ENCODE results near the gene COPS3.

The COPS3 gene

DNA sequence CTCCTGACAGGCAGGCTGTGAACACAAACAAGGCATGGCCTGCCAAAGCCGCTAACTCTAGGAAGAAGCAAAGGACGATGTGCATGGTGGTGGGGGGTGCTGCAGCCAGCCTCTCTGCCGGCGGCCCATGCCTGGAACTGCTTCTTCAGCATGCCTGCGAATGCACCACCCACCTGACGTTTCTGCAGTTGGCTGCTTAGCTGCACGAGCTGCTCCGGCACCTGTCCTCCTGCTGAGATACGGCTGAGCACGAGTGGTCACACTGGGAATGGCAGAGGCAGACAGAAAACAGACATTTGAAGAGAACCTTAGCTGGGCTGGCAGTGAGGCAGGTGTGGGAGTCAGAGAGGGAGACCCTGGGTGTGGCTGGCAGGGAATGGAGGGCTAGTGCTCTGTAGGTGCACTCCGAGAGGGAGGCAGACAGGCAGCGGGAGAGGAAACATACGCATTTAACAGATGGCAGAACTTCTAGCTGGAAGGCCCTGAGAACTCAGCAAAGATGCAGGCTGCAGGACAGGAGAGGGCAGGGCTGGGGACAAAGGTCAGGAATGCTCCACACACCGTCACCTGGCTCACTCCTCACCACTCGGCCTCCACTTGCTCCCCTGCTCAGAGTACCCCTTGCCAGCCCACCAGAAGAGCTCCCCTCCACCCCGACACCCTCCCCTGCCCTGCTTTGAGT, 49.3 kb downstream of the COPS3 start:
- no peak overlapping the region for H3K4me3 ChIP-seq (ENCODE audit: low read depth, low read length)
- TF ChIP-seq, protein P1, sequence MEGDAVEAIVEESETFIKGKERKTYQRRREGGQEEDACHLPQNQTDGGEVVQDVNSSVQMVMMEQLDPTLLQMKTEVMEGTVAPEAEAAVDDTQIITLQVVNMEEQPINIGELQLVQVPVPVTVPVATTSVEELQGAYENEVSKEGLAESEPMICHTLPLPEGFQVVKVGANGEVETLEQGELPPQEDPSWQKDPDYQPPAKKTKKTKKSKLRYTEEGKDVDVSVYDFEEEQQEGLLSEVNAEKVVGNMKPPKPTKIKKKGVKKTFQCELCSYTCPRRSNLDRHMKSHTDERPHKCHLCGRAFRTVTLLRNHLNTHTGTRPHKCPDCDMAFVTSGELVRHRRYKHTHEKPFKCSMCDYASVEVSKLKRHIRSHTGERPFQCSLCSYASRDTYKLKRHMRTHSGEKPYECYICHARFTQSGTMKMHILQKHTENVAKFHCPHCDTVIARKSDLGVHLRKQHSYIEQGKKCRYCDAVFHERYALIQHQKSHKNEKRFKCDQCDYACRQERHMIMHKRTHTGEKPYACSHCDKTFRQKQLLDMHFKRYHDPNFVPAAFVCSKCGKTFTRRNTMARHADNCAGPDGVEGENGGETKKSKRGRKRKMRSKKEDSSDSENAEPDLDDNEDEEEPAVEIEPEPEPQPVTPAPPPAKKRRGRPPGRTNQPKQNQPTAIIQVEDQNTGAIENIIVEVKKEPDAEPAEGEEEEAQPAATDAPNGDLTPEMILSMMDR (IDR thresholded peaks at IDR 0.05; ENCODE audit: borderline replicate concordance, insufficient read depth, low read depth, low read length): no peak

DNA sequence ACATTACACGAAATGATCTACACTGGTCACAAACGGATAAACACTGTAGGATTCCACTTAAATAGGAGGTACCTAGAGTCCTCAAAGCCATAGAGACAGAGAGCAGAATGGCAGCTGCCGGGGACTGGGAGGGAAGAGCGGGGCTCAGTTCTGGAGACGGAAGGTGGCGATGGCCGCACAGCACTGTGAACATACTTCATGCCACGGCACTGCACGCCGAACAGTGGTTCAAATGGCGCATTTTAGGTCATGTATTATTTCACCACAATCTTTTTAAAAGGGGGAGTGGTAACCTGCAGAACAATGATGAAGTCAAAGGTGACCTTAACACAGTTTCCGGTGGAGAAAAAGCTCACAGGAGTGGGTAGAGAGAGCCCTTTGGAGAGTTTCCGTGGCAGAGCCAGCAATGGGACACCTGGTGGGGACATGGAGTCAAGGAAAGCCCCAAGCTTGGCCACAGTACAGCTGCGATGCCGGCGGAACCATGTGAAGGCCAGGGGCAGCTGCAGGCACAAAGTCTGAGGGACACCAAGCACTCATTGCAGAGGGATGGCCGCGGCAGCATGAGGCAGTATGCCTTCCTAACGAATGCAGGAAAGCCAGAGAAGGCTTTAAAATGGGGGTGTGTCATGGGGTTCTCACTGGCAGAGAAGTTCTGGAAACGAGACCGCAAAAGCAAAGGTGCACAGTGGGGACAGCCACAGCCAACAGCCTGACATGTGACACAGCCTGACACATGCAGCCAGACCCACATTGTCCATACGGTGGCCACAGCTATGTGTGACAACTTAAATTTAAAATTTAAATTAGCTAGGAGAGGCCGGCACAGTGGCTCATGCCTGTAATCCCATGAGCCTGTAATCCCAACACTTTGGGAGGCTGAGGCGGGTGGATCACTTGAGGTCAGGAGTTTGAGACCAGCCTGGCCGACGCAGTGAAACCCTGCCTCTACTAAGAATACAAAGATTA, 51.3 kb downstream of the COPS3 start:
- TF ChIP-seq, protein P1 (IDR thresholded peaks at IDR 0.05; ENCODE audit: borderline replicate concordance, insufficient read depth, low read depth, low read length): no peak
- H3K4me3 ChIP-seq (ENCODE audit: low read depth, low read length): no peak overlapping the region

DNA sequence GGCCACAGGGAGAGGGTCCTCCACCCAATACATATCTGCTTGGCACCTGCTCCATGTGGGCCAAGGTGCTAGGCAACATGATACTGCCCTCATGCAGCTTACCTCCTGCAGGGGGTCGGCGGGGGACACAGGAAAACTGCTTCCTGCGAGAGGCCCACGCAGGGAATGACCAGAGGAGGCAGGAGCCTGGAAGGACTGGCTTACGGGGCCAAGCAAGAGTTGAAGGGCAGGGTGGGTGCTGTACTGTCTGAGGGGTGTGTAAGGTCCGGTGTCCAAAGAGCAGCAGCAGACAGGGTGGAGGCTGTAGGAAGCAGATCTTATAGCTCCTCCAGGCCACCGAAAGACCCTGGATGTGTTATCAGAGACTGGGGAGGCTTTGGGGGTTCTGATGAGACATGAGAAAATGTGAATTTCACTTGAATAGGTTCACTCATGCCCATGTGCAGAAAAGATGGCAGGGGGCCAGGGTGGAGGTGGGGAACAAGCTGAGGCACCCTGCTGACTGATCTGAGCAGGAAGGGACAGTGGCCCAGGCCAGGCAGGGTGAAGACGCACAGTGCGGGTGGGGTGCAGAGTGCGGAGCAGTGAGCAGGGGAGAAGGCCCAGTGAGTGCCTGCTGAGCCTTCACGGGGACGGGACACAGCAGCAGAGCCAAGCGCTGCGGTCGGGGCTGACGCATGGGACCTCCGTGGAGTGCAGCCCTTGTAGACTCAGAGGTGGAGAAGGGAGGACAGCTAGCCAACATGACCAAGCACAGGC, 52.3 kb downstream of the COPS3 start:
- TF ChIP-seq, protein P1 (IDR thresholded peaks at IDR 0.05; ENCODE audit: borderline replicate concordance, insufficient read depth, low read depth, low read length): no peak
- no peak overlapping the region for H3K4me3 ChIP-seq (ENCODE audit: low read depth, low read length)

DNA sequence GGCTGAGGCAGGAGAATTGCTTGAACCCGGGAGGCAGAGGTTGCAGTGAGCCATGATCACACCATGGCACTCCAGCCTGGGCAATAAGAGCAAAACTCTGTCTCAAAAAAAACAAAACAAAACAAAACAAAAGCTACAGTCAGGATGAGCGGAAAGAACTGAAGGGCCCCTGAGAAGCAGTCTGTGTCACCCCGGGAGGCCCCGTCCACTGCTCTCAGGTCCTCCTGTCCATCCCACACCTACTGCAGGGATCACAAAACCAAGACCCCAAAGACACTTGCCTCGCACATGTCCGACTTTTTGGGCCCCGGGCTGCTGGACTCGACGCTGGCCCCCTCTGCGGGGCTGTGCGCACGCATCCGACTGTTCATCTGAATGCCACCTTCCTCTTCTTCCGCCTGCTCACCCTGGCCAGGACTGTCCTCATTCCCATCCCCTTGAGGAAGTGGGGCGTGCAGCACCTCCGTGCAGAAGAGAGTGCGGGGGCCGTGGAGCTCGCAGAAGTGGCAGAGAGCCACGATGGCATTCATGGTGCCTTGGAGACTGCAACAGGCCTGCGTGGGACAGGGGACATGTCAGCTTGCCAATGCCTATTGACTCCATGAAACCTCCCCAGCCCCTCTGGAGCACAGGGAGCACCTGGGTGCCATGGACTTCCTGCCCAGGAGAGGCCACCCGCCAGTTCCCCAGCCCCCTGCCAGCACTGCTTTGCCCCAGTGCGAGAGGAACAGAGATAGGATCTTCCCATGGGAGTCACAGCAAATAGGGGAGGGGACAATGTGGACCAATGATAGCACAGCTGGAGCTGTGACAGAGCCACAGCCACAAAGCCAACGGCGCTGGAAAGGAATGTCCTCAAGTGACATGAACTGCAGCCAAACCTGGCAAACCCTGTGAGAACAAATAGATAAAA, 53.2 kb downstream of the COPS3 start:
- TF ChIP-seq, protein P1 (IDR thresholded peaks at IDR 0.05; ENCODE audit: borderline replicate concordance, insufficient read depth, low read depth, low read length): no peak

DNA sequence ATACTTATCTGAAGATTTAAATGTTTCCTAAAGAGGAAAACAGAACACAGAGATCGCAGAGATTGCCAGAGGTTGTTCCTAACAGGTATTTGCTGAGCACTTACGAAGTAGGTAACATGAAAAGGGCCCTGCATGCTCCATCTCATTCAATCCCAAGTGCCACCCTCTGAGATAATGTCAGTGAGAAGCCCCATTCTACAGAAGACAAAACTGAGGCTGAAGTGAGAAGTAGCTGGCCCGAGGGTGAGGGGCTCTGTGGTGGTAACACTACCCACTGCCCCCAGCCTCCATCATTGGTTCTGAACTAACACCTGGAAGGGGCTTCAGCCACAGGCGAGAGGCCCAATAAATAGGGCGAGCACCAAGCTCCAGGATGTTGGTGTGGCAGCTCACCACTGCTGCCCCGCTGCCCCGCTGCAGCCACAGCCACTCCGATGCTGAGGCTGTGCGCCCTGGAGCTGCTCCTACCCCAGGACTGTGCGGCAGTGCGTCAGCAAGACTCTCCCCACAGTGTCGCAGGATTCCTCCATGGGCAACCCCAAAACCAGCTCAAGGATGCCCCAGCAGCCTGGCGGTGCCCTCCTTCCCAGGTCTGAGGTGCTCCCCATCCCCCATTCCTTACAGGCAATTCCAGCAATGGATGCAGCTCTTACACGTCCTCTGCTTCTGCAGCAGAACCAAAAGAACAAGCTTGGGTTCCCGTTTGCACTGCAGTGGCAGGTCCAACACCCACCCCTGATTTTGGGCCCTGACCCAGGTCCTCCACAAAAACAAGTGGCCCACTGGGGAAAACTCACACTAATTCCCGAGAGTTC, 54.4 kb downstream of the COPS3 start:
- H3K4me3 ChIP-seq (ENCODE audit: low read depth, low read length): no peak overlapping the region
- TF ChIP-seq, protein P1 (IDR thresholded peaks at IDR 0.05; ENCODE audit: borderline replicate concordance, insufficient read depth, low read depth, low read length): no peak

More for the DNA sequence above, 53.2 kb downstream of the COPS3 start:
- H3K4me3 ChIP-seq (ENCODE audit: low read depth, low read length): no peak overlapping the region

Data from GM12875 (cell line).